Dedifferentiated amniotic fluid mesenchymal stem cell (primary cell): ENCODE measurements around the gene DQX1.

ENCODE experiments used
- DNase-seq: peaks from one replicate; pipeline ENCODE4 v3.0.0-alpha.2; 2016; ENCODE audit errors: extremely low spot score

The DQX1 gene

DNA sequence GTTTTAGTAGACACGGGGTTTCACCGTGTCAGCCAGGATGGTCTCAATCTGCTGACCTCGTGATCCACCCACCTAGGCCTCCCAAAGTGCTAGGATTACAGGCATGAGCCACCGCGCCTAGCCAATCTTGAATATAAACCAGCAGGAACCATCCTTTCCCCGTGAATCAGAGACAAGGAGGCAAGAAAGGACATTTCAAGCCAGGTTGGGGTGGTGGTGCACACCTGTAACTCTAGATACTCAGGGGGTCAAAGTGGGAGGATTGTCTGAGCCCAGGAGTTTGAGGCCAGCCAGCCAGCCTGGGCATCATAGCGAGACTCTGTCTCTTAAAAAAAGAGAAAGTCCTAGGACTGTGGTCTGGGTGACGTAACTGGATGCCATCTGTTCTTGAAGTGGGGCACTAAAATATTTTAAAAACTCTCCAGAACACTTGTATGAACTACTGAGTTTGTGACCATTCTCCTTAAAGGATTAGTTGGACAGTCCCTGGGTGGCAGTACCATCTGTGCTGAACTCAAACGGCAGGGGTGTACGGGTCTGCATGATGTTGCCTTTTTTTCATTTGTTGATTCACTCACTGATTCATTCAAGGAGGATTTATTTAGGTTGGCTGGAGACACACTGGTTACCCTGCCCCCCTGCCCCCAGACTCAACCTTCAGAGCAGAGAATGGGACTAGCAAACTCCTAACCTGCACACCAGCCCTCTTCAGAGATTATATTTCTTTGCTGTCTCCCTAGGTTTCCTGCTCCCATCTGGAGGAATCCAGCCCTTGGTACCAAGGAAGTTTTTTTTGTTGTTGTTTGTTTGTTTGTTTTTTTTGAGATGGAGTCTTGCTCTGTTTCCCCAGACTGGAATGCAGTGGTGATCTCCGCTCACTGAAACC, 14.7 kb downstream of the DQX1 start:
- no peak for DNase-seq

DNA sequence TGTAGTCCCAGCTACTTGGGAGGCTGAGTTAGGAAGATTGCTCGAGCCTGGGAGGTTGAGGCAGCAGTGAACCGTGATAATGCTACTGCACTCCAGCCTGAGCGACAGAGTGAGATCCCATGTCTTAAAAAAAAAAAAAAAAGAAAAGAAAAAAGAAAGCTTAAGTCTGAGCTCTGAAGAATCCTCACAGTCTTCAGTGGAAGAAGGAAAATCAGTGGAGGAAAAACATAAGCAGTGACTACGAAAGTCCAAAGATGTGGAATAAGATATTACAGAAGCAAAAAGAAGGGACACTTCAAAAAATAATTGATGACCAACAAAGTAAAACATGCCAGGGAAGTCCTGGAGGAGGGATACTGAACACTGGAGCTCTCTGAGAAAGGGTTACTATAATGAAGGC, 15.8 kb downstream of the DQX1 start:
- no peak for DNase-seq

DNA sequence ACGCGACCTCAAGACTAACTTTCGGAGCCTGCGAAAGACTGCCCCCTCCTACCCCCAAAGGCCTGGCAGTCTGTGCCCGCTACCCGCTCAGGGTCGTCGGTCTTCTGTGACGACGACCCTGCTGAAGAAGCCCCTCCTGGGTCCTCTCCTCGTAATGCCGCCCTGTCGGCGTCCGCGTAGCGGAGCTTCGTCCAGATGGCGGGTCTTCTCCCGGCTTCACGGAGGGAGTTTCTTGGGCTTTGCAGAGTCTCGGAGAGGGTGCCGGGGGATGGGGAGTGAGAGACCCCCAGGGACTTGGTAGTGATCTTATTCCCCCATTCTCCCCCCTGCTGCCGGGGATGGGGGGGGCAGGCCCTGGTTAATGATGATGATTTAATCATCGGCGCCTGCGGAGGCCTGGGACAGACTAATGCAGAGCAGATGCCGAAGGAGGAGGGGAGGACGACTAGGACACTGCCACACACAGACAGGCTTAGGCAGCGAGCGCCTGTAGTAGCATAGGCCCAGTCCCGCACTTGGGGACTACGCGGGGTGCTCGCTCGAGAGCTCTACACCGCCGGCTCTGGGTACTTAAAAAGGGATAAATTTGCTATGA, 18.0 kb downstream of the DQX1 start:
- DNase-seq = peak; percentile 47

- peak; percentile 99 for DNase-seq
Measured at GRCh38 chr2:74507145-74507925, 18.7 kb downstream of the DQX1 start, which contains the start of gene PCGF1. Gene PCGF1, minus strand, starts transcription at chr2:74507695. Its CDS starts 27 bp downstream, at chr2:74507668.

DNA sequence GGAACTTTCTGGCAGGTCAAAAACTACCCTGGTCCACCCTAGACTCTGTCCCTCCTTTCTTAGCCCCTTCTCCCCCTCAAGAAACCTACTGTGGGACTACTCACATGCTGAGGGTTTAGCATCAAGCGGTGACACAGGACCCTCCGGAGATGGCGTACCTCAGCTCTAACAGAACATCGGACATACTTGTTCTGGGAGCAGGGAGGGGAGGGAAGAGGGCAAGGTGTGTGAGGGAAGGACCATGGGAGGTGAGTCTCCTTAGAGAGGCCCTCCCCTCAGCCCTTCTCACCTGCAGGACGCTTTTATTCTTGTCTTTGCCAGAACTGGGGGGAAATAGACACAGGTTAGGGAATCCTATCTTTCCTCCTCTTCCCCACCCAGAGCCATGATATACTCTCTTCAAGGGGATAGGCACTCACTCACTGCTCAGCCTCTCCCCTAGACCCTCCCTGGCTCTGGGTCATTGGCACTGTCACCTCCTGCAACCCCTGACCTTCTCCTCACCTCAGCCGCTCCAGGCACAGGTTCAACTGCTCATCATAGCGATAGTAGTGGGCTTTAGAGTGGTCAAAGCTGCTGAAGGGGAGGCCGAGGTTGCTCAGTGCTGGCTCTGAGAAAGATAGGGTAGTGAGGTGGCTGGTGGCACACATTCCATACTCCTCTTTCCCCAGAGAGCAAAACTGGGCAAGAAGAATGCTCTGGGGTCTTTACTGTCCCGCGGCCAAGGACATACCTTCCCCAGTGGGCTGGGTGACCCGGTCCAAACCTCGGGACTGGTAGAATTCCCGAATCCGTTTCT, 20.4 kb downstream of the DQX1 start:
- no peak for DNase-seq

DNA sequence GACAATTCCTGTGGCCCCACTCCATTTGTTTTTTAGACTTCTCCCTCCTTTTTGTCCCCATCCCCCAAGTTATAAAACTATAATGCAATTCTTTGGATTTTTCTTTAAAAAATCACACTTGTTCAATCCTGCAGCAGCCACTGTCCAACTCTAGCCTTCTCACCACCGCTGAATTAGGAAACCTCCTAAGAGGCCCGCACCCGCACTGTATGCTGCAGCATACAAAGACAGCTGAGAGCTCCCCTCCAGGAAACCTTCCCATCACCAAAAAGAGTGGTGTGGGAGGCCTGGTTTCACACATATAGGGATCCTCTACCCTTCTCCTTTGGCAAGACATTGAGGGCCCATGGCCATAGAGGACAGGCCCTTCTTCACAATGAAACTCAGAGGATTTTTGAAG, 21.4 kb downstream of the DQX1 start:
- no peak for DNase-seq

DNA sequence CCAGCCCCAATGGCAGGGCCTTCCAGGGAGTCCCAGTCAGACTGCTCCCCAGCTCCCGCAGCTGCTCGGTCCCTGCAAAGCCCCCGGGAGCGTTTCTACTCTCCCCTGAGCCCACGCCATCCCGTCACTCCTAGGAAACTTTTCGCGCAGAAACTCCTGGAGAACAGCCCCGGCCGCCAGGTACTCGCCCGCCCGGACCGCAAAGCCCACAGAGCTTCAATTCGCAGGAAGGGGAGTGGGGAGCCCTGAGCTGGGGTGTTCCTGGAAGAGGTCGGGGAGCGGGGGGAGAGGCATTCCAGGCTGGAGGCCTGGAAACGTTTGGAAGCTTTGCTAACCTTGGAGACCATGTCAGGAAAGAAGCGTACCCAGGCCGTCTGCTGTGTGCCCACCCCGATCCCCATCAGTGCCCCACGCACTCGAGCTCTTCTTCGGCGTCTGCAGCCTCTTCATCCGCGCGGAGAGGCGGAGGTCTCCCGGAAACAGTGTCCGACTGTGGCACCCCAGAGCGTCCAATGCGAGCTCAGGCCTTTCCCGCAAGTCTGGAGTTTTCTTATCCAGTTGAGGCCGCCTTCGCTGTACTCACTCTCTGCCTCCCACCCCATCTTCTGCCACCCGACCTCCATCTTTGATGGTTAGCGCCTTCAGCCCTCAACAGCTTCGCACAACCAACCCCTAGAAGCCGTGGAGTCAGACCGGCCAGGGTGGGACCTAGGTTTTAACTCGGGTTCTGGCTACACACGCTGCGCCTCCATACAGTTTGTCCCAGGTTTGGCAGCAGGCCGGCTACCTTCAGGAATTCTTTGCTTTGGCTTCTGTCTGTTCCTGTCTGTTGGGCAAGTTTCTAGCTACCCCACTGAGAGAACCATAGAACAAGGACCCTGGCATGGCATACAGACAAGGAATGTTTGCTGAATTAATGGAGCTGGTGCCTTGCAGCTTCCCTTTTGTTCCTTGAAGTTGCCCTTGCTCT, 22.2 kb downstream of the DQX1 start:
- no peak for DNase-seq

DNA sequence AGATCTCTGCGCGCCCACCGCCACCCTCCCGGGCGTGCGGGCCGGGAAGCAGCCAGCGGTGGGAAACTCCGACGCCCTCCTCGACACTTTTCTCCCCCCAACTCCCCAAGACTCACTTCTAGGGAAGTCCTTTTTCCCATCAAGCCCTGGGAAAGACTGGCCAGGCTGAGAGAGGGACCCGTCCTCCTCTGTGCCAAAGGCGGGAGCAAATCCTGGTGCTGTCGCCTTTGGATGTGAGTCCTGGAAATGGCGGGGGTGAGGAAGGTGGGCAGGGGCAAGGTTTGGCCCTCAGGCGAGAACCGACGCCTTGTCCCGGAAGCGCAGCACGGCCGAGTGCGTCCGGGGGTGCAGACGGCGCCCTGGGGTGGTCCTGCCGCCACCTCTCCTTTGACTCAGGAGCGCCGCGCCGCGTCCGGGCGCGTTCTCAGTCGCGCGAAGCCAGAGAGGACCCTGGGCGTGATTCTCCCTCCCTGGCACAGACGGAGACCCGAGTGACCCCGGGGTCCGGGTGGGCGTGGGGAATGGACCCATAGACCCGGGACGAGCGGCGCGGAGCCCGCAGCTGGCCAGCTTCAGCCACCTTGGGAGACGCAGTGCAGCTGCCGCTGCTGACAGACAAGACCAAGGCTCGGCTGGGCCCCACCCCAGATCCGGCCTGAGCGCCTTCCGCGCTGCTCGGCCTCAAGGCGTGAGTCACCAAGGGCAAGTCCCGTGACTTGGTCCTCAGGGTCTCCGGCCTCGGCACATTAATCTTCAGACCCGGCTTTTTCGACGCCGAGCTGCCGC, 23.1 kb downstream of the DQX1 start:
- DNase-seq = peak; percentile 68

DNA sequence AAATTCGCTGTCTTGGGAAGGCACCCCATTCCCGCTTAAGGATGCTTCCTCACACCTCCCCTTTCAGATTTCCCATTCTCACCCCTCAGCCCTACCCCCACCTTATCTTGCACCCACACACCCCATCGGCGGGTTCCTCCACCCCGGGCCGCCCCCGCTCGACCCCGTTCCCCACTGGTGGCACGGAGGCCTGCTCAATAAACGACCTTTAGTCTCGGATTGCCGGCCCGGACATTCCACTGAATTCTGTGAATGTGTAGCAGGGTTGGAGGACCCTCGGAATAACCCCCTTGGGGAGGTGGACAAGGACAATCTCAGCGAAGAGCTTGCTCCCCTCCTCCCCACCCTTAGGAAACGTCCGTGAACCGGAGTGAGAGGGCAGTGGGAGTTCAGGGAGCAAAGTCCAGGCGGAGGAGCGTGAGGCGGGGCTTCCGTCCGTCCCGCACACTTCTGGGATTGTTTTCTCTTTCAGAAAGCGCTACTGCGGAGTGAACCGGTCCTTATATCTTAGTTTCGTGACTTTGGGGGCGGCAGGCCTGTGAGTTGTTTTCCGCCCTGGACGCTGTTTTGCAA, 23.8 kb downstream of the DQX1 start:
- no peak for DNase-seq

DNA sequence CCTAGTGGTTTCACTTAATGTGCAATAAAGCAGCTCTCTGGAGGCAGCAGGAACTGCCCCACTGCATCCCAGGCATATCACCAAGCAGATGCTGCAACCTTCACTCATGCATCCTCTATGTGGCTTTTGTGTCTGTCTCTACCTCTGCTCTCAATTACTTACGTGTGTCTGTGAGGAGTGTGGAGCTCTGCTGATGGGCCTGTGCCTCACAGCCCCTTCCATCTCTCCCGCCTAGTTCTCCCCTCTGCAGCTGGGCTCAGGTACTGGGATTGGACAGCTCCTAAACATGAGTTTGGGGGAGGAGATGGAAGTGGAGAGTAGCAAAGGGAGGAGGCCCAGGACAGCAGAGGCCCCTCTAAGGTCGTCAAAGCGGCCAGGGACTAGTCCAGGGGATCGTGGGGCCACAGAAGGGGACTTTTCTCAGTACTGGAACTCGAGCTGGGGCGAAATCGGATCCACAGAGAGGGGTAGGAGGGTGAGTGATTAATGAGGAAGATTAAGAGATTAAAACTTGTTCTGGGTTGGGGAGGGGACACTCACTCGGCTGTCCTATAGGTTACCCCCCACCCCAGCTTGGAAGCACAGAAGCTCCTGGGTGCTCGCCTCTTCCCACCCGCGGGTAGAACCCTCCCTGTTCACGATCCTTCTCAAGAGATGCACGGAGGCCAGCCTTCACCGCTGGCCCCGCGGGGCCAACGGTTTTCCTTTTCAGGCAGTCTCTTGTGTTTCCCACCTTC, 24.5 kb downstream of the DQX1 start:
- DNase-seq = no peak

DNA sequence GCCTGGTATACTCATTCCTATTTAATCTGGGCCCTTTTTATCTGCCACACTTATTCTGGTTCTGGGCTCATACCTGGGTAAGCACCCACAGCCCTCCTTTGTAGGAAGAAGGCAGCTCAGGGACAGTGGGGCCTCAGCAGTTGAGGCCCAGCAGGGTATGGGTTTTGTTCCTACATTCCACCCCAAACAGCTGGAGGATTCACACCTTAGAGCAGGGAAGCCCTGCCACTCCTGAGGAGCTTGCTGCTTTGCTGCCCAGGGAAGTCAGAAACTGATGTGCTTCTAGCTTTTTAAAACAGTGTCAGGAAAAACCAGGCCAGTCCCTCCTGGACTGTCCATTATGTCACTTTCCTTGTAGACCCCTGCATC, 25.5 kb downstream of the DQX1 start:
- no peak for DNase-seq

DNA sequence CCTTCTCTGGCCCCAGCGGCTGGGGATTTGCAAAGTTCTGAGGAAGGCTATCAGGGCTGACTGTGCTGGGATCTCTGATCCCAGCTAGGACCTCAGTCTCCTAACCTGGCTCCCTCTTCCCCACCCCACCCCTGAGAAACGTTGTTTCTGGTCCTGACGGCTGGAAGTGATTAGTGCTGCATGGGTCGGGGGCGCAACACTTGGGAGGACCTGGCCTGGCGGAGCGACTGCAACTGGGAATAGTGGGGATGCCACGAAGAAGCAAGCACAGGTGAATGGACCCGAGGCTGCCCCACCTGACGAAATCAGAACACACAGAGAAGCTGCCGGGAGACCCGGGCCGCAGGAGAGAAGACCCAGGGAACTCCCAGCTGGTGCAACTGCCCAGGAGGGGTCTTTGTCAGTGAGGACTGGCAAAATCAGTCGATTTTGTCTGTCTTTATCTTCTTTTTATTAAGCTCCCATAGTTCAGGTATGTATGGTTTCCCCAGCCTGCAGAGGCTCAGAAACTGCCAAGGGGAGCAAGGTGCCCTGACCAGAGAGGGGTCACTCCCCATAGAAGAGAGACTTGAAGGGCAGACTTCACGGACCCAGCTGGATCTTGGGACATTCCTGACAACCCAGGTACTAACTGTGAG, 26.0 kb downstream of the DQX1 start:
- no peak for DNase-seq

- no peak for DNase-seq
Measured at GRCh38 chr2:74499267-74499939, 26.6 kb downstream of the DQX1 start, which contains the start of gene LBX2. Gene LBX2, minus strand, starts transcription at chr2:74499603. Its CDS starts 66 bp downstream, at chr2:74499537.

DNA sequence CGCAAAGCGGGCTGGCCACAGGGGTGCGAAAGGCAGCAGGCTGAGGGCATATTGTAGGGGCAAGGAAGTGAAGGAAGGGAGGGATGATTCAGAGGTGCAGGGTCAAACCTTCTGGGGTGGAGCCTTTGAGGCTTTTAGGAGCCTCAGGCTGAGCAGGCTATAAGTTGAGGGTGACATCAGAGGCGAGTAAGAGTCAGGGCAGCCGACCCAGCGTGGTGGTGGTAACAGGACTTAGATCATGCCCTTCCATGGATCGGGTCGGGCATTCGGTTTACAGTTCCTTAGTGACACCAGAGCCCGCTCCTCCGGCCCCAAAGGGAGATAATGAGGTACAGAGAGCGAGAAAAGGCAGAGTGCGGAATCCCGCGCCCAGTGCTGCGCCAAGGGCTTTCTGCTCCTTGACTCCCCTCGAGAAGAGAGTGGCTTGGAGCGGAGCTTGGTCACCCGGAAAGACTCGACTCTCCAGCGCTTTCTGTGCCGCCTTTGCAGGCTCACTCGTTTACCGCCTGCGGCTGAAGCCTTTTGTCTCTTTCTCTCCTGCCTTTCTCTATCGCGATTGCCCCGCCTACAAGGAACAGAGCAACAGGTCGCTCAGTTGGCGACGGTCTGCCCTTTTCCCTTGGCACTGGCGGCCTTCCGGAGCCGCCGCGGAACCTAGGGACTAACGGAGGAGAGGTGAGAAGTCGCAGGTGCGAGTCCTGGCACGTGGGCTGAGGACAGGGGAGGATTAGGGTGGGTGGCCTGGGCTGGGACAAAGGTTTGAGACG, 27.3 kb downstream of the DQX1 start:
- no peak for DNase-seq

GRCh38 chr2:74497777-74498499, 28.1 kb downstream of the DQX1 start:
- no peak for DNase-seq
